Measurements from ENCODE around the gene PRMT1. TPM values are rescaled to one million over a fixed set of nuclear protein-coding genes. Genes with fewer than 3 reads are reported as not detected.

PRMT1 gene
- total and polyA plus RNA-seq, 2 of the 13 experiments (the other 11 are each of a cell fraction or from before 2014, with no cell fraction given), result 324 to 374 TPM

DNA sequence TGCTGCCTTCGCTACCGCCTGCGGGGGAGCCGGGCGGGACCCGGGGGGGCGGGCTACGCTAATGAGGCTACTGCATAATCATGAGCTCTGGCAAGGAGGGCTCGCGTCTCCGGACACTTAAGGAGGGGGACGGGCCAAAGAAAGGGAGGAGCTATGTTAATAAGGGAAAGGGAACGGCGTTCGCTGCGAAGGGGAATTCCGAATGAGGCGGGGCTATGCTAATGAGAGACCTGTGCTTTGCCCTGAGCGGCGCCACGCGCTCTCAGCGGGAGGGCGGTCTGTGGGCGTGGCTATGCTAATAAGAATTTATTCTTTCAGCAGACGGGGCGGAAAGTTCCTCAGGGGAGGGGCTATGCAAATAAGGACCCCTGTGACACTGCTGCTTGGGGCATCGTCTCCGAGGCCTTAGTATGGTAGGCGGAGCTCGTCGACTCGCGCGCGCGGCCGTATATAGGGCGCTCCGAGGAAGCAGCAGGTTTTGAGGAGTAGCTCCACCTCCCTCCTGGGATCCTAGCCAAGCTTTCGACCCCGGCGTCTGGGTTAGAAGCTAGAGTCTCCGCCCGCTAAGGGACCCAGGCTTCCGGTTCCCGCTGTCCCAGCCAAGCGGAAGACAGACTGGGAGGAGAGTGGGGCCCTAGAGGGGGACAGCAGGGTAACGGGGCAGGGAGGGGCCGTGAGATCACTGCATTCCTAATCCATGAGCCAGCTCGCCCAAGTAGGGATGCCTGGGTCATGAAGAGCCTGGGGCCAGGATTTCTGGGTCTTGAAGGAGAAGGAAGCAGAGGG is 36.8 kb upstream of the PRMT1 start, which contains the start of gene RRAS (continued):
- TF ChIP-seq TRIM24 (CRISPR knock-in tag; IDR thresholded peaks at IDR 0.05) (no peak), ZNF746 (CRISPR knock-in tag; IDR thresholded peaks at IDR 0.05) (no peak), PCBP1 (IDR thresholded peaks at IDR 0.05; ENCODE audit: borderline replicate concordance, low read depth, low read length) (0 out of 2 replicates have a peak, but pooled peaks have one; percentile 15), AFF4 (CRISPR knock-in tag; IDR thresholded peaks at IDR 0.05) (no peak), ZNF24 (IDR thresholded peaks at IDR 0.05) (no peak), KLF9 (CRISPR knock-in tag; IDR thresholded peaks at IDR 0.05; ENCODE audit: low read depth) (no peak), ZNF724P (CRISPR knock-in tag; IDR thresholded peaks at IDR 0.05; ENCODE audit: borderline replicate concordance) (no peak), ZNF512B (CRISPR knock-in tag; IDR thresholded peaks at IDR 0.05; ENCODE audit: borderline replicate concordance) (no peak), KIAA2018 (CRISPR knock-in tag; IDR thresholded peaks at IDR 0.05; ENCODE audit: borderline replicate concordance) (no peak), MED1 (CRISPR knock-in tag; IDR thresholded peaks at IDR 0.05) (peak; percentile 79), ZNF547 (CRISPR knock-in tag; IDR thresholded peaks at IDR 0.05) (no peak), TCF7 (IDR thresholded peaks at IDR 0.05; ENCODE audit: low read depth) (no peak)
- TF ChIP-seq, protein P1, sequence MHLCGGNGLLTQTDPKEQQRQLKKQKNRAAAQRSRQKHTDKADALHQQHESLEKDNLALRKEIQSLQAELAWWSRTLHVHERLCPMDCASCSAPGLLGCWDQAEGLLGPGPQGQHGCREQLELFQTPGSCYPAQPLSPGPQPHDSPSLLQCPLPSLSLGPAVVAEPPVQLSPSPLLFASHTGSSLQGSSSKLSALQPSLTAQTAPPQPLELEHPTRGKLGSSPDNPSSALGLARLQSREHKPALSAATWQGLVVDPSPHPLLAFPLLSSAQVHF (CRISPR knock-in tag; IDR thresholded peaks at IDR 0.05), result no peak

Measured in HepG2 (cell line).